IMR-90 (cell line): ENCODE data around the gene C1QTNF1. TPM values are rescaled to one million over a fixed set of nuclear protein-coding genes. Genes with fewer than 3 reads are reported as not detected.

ENCODE experiments used
- ATAC-seq: fragments of 200-7000 bp; cut with Tn5 transposase; 2 replicates; pipeline ENCODE4 v1.9.1; 2020; ENCODE audit warnings: low read depth, mild to moderate bottlenecking, moderate library complexity
- BruUV-seq: library from RNA; stranded (reverse); fragments of 400-500 nt; replicated peaks from 2 replicates; lab custom pipeline; 2021; lab: Mats Ljungman, UMichigan
- CTCF ChIA-PET: fragments of 300-600 bp; formaldehyde crosslinking; extraction: SDS; loops from one replicate; lab custom pipeline; 2021; ENCODE audit warnings: antibody characterized with exemption; lab: Yijun Ruan, JAX
- POLR2A ChIA-PET: fragments of 300-600 bp; sonication (Branson Sonifier 250); formaldehyde crosslinking; loops from one replicate; lab custom pipeline; 2022; ENCODE audit warnings: antibody characterized with exemption; ENCODE audit not compliant: unreplicated experiment; lab: Charles Lee
- DNase-seq: peaks from one replicate; pipeline ENCODE4 v3.0.0; 2013
- H2AFZ ChIP-seq: replicated peaks from 2 replicates; pipeline ENCODE3; 2013; ENCODE audit warnings: low read length, mild to moderate bottlenecking; ENCODE audit not compliant: poor library complexity
- H2AK5ac ChIP-seq: 2 replicates; pipeline ENCODE4 v1.6.1; 2013; ENCODE audit warnings: low read depth, low read length, inconsistent platforms
- H2AK9ac ChIP-seq: replicated peaks from 2 replicates; pipeline ENCODE3; 2013; ENCODE audit warnings: mild to moderate bottlenecking, low read depth, low read length, moderate library complexity; ENCODE audit not compliant: poor library complexity
- H2BK120ac ChIP-seq: 2 replicates; pipeline ENCODE4 v1.6.1; 2013; ENCODE audit warnings: low read depth, low read length, inconsistent platforms
- H2BK15ac ChIP-seq: 3 replicates; pipeline ENCODE4 v1.6.1; 2013; ENCODE audit warnings: low read depth, low read length, inconsistent platforms
- H2BK20ac ChIP-seq: 2 replicates; pipeline ENCODE4 v1.6.1; 2013; ENCODE audit warnings: low read depth, mild to moderate bottlenecking, inconsistent platforms, low read length, moderate library complexity
- H2BK5ac ChIP-seq: 2 replicates; pipeline ENCODE4 v1.6.1; 2013; ENCODE audit warnings: mild to moderate bottlenecking, low read depth, low read length, inconsistent platforms; ENCODE audit not compliant: poor library complexity, severe bottlenecking
- H3K14ac ChIP-seq: replicated peaks from 2 replicates; pipeline ENCODE4 v1.6.1; 2013; ENCODE audit warnings: low read depth, low read length, inconsistent platforms
- H3K18ac ChIP-seq: 2 replicates; pipeline ENCODE4 v1.6.1; 2013; ENCODE audit warnings: low read depth, low read length, control low read depth
- H3K23ac ChIP-seq: 2 replicates; pipeline ENCODE4 v1.6.1; 2013; ENCODE audit warnings: low read depth, low read length, inconsistent platforms
- H3K27ac ChIP-seq: 2 replicates; pipeline ENCODE4 v1.5.1; 2013; ENCODE audit warnings: mild to moderate bottlenecking, control low read depth, low read length; ENCODE audit not compliant: insufficient read depth
- H3K27me3 ChIP-seq: 2 replicates; pipeline ENCODE4 v1.6.1; 2013; ENCODE audit warnings: low read length; ENCODE audit not compliant: control insufficient read depth, insufficient read depth
- H3K36me3 ChIP-seq: 2 replicates; pipeline ENCODE4 v1.6.1; 2013; ENCODE audit warnings: low read length, mixed read lengths; ENCODE audit not compliant: control insufficient read depth, insufficient read depth
- H3K4ac ChIP-seq: 2 replicates; pipeline ENCODE4 v1.6.1; 2013; ENCODE audit warnings: low read depth, low read length, inconsistent platforms
- H3K4me1 ChIP-seq: 2 replicates; pipeline ENCODE4 v1.6.1; 2013; ENCODE audit warnings: low read length, mixed read lengths; ENCODE audit not compliant: control insufficient read depth, insufficient read depth
- H3K4me2 ChIP-seq: 2 replicates; pipeline ENCODE4 v1.6.1; 2013; ENCODE audit warnings: low read depth, mild to moderate bottlenecking, control low read depth, low read length, moderate library complexity
- H3K4me3 ChIP-seq: 2 replicates; pipeline ENCODE4 v1.5.1; 2013; ENCODE audit warnings: low read depth, mild to moderate bottlenecking, control low read depth, low read length, moderate library complexity; ENCODE audit not compliant: insufficient read depth
- H3K56ac ChIP-seq: 2 replicates; pipeline ENCODE4 v1.6.1; 2013; ENCODE audit warnings: low read length, inconsistent platforms; ENCODE audit not compliant: insufficient read depth; ENCODE audit errors: extremely low read depth
- H3K79me1 ChIP-seq, 2 experiments: 2 replicates each; pipeline ENCODE4 v1.6.1; 2013; ENCODE audit warnings: low read length in 2 of 2, inconsistent platforms in 1 of 2, low read depth in 1 of 2
- H3K9ac ChIP-seq: 2 replicates; pipeline ENCODE4 v1.6.1; 2013; ENCODE audit warnings: low read depth, low read length, control low read depth
- H3K9me1 ChIP-seq: 2 replicates; pipeline ENCODE4 v1.6.1; 2013; ENCODE audit warnings: low read length, inconsistent platforms; ENCODE audit not compliant: insufficient read depth
- H3K9me3 ChIP-seq: 2 replicates; pipeline ENCODE4 v1.6.1; 2013; ENCODE audit warnings: low read length; ENCODE audit not compliant: control insufficient read depth, insufficient read depth
- H4K20me1 ChIP-seq: 2 replicates; pipeline ENCODE4 v1.6.1; 2013; ENCODE audit warnings: low read length, inconsistent platforms; ENCODE audit not compliant: insufficient read depth
- H4K5ac ChIP-seq: 2 replicates; pipeline ENCODE4 v1.6.1; 2013; ENCODE audit warnings: mild to moderate bottlenecking, low read depth, low read length, control low read depth
- H4K8ac ChIP-seq, 2 experiments: 2 replicates each; pipeline ENCODE4 v1.6.1; 2013; ENCODE audit warnings: low read depth in 2 of 2, low read length in 2 of 2, control low read depth in 1 of 2, inconsistent platforms in 1 of 2
- H4K91ac ChIP-seq: 2 replicates; pipeline ENCODE4 v1.6.1; 2013; ENCODE audit warnings: low read depth, low read length, inconsistent platforms; ENCODE audit not compliant: insufficient read depth
- CEBPB ChIP-seq: IDR thresholded peaks from 2 replicates; pipeline ENCODE4 v1.6.1; 2012; ENCODE audit warnings: low read depth, low read length, improper control_type of control experiment
- CHD1 ChIP-seq: IDR thresholded peaks from 2 replicates; pipeline ENCODE4 v1.6.1; 2012; ENCODE audit warnings: low read depth, low read length, improper control_type of control experiment
- FOS ChIP-seq: fragments of 150-350 bp; IDR thresholded peaks from 2 replicates; pipeline ENCODE4 v1.6.1; 2016; ENCODE audit warnings: low read depth, low read length
- NFE2L2 ChIP-seq: fragments of 150-350 bp; IDR thresholded peaks from 2 replicates; pipeline ENCODE4 v1.6.1; 2016; ENCODE audit warnings: low read depth, mild to moderate bottlenecking, low read length
- RAD21 ChIP-seq: IDR thresholded peaks from 2 replicates; pipeline ENCODE4 v1.6.1; 2012; ENCODE audit warnings: low read length, improper control_type of control experiment
- RCOR1 ChIP-seq: IDR thresholded peaks from 2 replicates; pipeline ENCODE4 v1.6.1; 2012; ENCODE audit warnings: mild to moderate bottlenecking, low read length, improper control_type of control experiment; ENCODE audit not compliant: insufficient replicate concordance
- WGBS, 2 experiments: methylation state at CpG; one replicate each; pipeline versions ENCODE4 v1.1.5 to v1.1.7; 2013; ENCODE audit warnings: missing lambda C conversion rate in 2 of 2; ENCODE audit not compliant: insufficient read length in 1 of 2; ENCODE audit errors: extremely low coverage in 2 of 2; 5-methylcytosine and 5-hydroxymethylcytosine counted together
- dilution Hi-C: fragments of 300-500 bp; cut with HindIII; formaldehyde crosslinking; loops from one replicate; pipeline ENCODE4 v1.14.3; 2018; ENCODE audit warnings: low sequenced_read_pairs; ENCODE audit not compliant: unreplicated experiment
- in situ Hi-C: fragments of 300-500 bp; cut with MboI; formaldehyde crosslinking; loops from 3 replicates; pipeline ENCODE4 v1.14.3; 2019; ENCODE audit warnings: low sequenced_read_pairs, inconsistent platforms, mixed read lengths
- intact Hi-C: fragments of 100-400 bp; cut with micrococcal nuclease; formaldehyde crosslinking; loops from 2 replicates; pipeline ENCODE4 v1.10.0; 2022
- polyA plus RNA-seq, 3 experiments: library from polyadenylated mRNA; depleted of rRNA; stranded (reverse); fragments of >200 nt; gene quantifications; 2 replicates each; pipeline ENCODE4 v1.2.3, GENCODE V29; 2012; ENCODE audit warnings: low replicate concordance in 1 of 3
- total RNA-seq: library from RNA; depleted of rRNA; stranded (reverse); fragments of >200 nt; gene quantifications from 2 replicates; pipeline ENCODE4 v1.2.3, GENCODE V29; 2012
- TF ChIP-seq, protein P1 (sequence below): fragments of 150-350 bp; IDR thresholded peaks from 2 replicates; pipeline ENCODE4 v1.6.1; 2016; ENCODE audit warnings: low read depth, mild to moderate bottlenecking, low read length, moderate library complexity, borderline replicate concordance

The C1QTNF1 gene
- total and polyA plus RNA-seq, 2 of the 4 experiments (the other 2 are of a cell fraction), result 3.4 to 8.4 TPM

GRCh38 chr17:79050551-79050950 lies 26.6 kb downstream of the C1QTNF1 start:
- no peak overlapping the region for H2BK120ac ChIP-seq
- H3K36me3 ChIP-seq, result peaks cover 8% of the 10 kb centered on the region; the same call in 1 of the 2 replicates
- H3K27ac ChIP-seq, result no peak overlapping the region
- no peak overlapping the region for H4K5ac ChIP-seq
- ATAC-seq (no peak), DNase-seq (no peak)
- H3K9me1 ChIP-seq, result peaks cover 7% of the 10 kb centered on the region; the same call in 1 of the 2 replicates
- POLR2A ChIA-PET, result no interaction called here
- intact Hi-C loops (no loop called here), in situ Hi-C loops (no loop called here), dilution Hi-C loops (no loop called here)
- BruUV-seq, result no TSS peak
- no peak overlapping the region for H2BK5ac ChIP-seq
- WGBS, 2 experiments, result 100% methylated on average over 2 of the region's 6 CpGs; no CpG with 5 or more reads in 1 of the 2 experiments
- no peak overlapping the region for H2AK9ac ChIP-seq
- H3K56ac ChIP-seq, result no peak overlapping the region
- no peak overlapping the region for H3K9ac ChIP-seq
- H3K4me2 ChIP-seq, result no peak overlapping the region
- no peaks in the 10 kb centered on the region for H3K27me3 ChIP-seq
- no peaks in the 10 kb centered on the region for H3K4me1 ChIP-seq
- H2BK20ac ChIP-seq, result no peak overlapping the region
- CTCF ChIA-PET, result no interaction called here
- H4K20me1 ChIP-seq, result no peaks in the 10 kb centered on the region; the same call in 1 of the 2 replicates
- no peak overlapping the region for H3K4me3 ChIP-seq
- no peak overlapping the region for H2AK5ac ChIP-seq
- H3K4ac ChIP-seq, result no peak overlapping the region
- H3K18ac ChIP-seq, result no peak overlapping the region
- no peak overlapping the region for H2AFZ ChIP-seq
- no peak overlapping the region for H4K8ac ChIP-seq
- H3K9me3 ChIP-seq, result peaks cover 2% of the 10 kb centered on the region; the same call in 1 of the 2 replicates
- TF ChIP-seq, protein P1, sequence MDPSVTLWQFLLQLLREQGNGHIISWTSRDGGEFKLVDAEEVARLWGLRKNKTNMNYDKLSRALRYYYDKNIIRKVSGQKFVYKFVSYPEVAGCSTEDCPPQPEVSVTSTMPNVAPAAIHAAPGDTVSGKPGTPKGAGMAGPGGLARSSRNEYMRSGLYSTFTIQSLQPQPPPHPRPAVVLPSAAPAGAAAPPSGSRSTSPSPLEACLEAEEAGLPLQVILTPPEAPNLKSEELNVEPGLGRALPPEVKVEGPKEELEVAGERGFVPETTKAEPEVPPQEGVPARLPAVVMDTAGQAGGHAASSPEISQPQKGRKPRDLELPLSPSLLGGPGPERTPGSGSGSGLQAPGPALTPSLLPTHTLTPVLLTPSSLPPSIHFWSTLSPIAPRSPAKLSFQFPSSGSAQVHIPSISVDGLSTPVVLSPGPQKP, result no peak
- TF ChIP-seq RAD21 (no peak), CHD1 (no peak), CEBPB (no peak), NFE2L2 (no peak), FOS (no peak), RCOR1 (no peak)
- H4K91ac ChIP-seq, result no peak overlapping the region
- no peak overlapping the region for H3K14ac ChIP-seq
- no peaks in the 10 kb centered on the region for H3K79me1 ChIP-seq
- no peak overlapping the region for H3K23ac ChIP-seq
- no peak overlapping the region for H2BK15ac ChIP-seq
